ENCODE data around the gene GPR35. TPM values are rescaled to one million over a fixed set of nuclear protein-coding genes. Genes with fewer than 3 reads are reported as not detected.

GPR35 gene
- total RNA-seq, 1 donor from 2014 or later: 1.5 TPM

DNA sequence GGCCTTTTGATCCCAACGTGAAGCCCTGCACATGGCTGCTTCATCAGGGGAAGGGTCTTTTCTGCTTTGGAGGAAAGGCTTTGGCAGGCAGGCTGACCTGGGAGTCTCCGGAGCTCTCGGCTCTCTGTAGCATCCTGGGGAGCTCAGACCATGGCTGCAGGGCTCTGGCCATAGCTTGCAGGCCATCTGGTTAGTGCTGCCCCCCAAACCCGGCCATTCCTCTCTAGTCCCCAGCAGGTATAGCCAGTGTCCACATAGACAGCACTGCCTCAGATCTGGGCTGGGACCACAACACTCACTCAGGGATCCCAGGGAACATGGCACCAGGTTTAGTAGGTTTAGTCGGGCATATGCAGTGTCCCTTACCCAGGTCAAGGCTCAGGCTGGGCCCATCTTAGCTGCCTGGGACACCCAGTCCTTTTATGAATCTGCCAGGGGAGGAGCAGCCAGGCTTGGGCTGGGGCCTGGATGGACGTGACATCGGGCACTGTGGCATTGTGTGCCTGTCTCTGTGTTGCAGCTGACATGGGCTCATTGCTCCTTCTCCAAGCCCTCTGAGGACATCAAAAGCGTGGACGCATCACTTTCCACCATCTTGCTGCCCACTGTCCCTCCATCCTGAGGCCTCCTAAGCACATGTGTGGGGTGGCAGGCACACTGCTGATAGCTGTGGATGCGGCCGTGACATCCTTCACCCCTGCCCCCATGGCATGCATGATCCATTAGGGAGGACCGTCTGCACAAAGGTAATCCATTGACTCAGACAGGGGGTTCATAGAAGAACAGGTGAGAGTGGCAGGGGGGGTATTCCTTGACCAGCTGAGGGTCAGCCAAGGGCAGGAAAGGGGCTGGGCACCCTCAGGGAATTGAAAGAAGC lies 19.2 kb upstream of the GPR35 start:
- Mint-ChIP-seq H3K27ac (ENCODE audit: unreplicated experiment) (no peak overlapping the region), H3K9me3 (ENCODE audit: unreplicated experiment) (peaks cover 5% of the 10 kb centered on the region), H3K4me1 (ENCODE audit: low read depth, unreplicated experiment) (no peaks in the 10 kb centered on the region), H3K36me3 (ENCODE audit: unreplicated experiment) (no peaks in the 10 kb centered on the region), H3K27me3 (ENCODE audit: unreplicated experiment) (no peaks in the 10 kb centered on the region), H3K4me3 (ENCODE audit: unreplicated experiment) (no peak overlapping the region)
- no peak for DNase-seq
- TF ChIP-seq, protein P1, sequence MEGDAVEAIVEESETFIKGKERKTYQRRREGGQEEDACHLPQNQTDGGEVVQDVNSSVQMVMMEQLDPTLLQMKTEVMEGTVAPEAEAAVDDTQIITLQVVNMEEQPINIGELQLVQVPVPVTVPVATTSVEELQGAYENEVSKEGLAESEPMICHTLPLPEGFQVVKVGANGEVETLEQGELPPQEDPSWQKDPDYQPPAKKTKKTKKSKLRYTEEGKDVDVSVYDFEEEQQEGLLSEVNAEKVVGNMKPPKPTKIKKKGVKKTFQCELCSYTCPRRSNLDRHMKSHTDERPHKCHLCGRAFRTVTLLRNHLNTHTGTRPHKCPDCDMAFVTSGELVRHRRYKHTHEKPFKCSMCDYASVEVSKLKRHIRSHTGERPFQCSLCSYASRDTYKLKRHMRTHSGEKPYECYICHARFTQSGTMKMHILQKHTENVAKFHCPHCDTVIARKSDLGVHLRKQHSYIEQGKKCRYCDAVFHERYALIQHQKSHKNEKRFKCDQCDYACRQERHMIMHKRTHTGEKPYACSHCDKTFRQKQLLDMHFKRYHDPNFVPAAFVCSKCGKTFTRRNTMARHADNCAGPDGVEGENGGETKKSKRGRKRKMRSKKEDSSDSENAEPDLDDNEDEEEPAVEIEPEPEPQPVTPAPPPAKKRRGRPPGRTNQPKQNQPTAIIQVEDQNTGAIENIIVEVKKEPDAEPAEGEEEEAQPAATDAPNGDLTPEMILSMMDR (IDR thresholded peaks at IDR 0.05; ENCODE audit: partially characterized antibody, unreplicated experiment): no peak

DNA sequence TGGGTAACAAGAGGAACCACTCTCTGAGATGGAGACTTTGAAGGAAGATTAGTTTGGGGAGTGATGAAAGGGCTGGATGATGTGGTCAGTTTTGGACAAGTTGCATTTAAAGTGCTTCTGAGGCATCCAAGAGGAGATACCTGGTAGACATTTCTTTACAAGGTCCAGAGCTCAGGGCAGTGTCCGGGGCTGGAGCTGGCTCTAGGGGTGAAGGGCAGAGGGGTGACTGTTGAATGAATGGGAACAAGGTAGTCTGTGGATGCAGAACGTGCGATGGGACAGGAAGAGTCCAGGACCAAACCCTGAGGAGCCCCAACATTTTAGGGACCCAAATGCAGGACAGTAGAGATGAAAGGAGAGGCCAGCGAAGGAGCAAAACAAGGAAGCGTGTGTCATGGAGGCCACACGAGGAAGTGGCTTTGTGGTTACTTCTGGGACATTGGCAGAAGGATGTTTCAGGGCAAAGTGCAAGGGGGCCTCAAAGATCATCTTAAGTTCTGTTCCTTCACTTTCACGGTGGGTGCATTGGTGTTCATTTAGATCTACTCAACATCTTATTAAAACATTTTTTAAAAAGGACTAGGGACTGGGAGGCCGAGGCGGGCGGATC lies 13.6 kb upstream of the GPR35 start:
- no peak overlapping the region for H3K4me3 Mint-ChIP-seq (ENCODE audit: unreplicated experiment)
- H3K9me3 Mint-ChIP-seq (ENCODE audit: unreplicated experiment): peaks cover 2% of the 10 kb centered on the region
- no peak overlapping the region for H3K27ac Mint-ChIP-seq (ENCODE audit: unreplicated experiment)
- peaks cover 2% of the 10 kb centered on the region for H3K27me3 Mint-ChIP-seq (ENCODE audit: unreplicated experiment)
- peaks cover 20% of the 10 kb centered on the region for H3K36me3 Mint-ChIP-seq (ENCODE audit: unreplicated experiment)
- DNase-seq: no peak
- TF ChIP-seq, protein P1 (IDR thresholded peaks at IDR 0.05; ENCODE audit: partially characterized antibody, unreplicated experiment): no peak
- no peaks in the 10 kb centered on the region for H3K4me1 Mint-ChIP-seq (ENCODE audit: low read depth, unreplicated experiment)

DNA sequence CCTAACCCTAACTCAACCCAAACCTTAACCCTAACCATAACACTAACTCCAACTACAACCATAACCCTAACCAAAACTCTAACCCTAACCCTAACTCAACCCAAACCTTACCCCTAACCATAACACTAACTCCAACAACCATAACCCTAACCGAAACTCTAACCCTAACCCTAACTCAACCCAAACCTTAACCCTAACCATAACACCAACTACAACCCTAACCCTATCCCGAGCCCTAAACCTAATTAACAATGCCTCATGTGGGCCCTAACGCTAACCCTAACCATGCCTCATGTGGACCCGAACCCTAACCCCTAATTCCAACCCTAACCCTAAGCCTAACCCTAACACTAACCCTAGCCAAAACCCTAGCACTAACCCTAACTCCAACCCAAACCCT lies 11.5 kb upstream of the GPR35 start:
- H3K4me3 Mint-ChIP-seq (ENCODE audit: unreplicated experiment): no peak overlapping the region
- no peak overlapping the region for H3K27ac Mint-ChIP-seq (ENCODE audit: unreplicated experiment)
- DNase-seq: no peak
- peaks cover 29% of the 10 kb centered on the region for H3K36me3 Mint-ChIP-seq (ENCODE audit: unreplicated experiment)
- peaks cover 4% of the 10 kb centered on the region for H3K9me3 Mint-ChIP-seq (ENCODE audit: unreplicated experiment)
- TF ChIP-seq, protein P1 (IDR thresholded peaks at IDR 0.05; ENCODE audit: partially characterized antibody, unreplicated experiment): no peak
- peaks cover 2% of the 10 kb centered on the region for H3K27me3 Mint-ChIP-seq (ENCODE audit: unreplicated experiment)
- H3K4me1 Mint-ChIP-seq (ENCODE audit: low read depth, unreplicated experiment): no peaks in the 10 kb centered on the region

- TF ChIP-seq, protein P1 (IDR thresholded peaks at IDR 0.05; ENCODE audit: partially characterized antibody, unreplicated experiment): no peak
- peaks cover 8% of the 10 kb centered on the region for H3K9me3 Mint-ChIP-seq (ENCODE audit: unreplicated experiment)
- peaks cover 2% of the 10 kb centered on the region for H3K27me3 Mint-ChIP-seq (ENCODE audit: unreplicated experiment)
- H3K27ac Mint-ChIP-seq (ENCODE audit: unreplicated experiment): no peak overlapping the region
- no peak overlapping the region for H3K4me3 Mint-ChIP-seq (ENCODE audit: unreplicated experiment)
- H3K36me3 Mint-ChIP-seq (ENCODE audit: unreplicated experiment): peaks cover 33% of the 10 kb centered on the region
- H3K4me1 Mint-ChIP-seq (ENCODE audit: low read depth, unreplicated experiment): no peaks in the 10 kb centered on the region
- no peak for DNase-seq
These were observed 10.9 kb upstream of the GPR35 start for GRCh38 chr2:240614391-240614790.

- Mint-ChIP-seq H3K4me1 (ENCODE audit: low read depth, unreplicated experiment) (no peaks in the 10 kb centered on the region), H3K27ac (ENCODE audit: unreplicated experiment) (no peak overlapping the region), H3K27me3 (ENCODE audit: unreplicated experiment) (peaks cover 2% of the 10 kb centered on the region), H3K36me3 (ENCODE audit: unreplicated experiment) (peaks cover 33% of the 10 kb centered on the region), H3K9me3 (ENCODE audit: unreplicated experiment) (peaks cover 8% of the 10 kb centered on the region), H3K4me3 (ENCODE audit: unreplicated experiment) (no peak overlapping the region)
- DNase-seq: no peak
- TF ChIP-seq, protein P1 (IDR thresholded peaks at IDR 0.05; ENCODE audit: partially characterized antibody, unreplicated experiment): no peak
These were observed 9.9 kb upstream of the GPR35 start for GRCh38 chr2:240615396-240615795.
